Activated B cell treated with CpG ODN at 0.5 μM for 24 hours (primary cell): ENCODE measurements around the gene MOB3A. TPM values are rescaled to one million over a fixed set of nuclear protein-coding genes. Genes with fewer than 3 reads are reported as not detected.

Experiments used
- ATAC-seq: fragments of 200-7000 bp; cut with Tn5 transposase; one replicate; pipeline ENCODE4 v1.10.0; 2021; ENCODE audit warnings: low read depth, mild to moderate bottlenecking, moderate library complexity
- CTCF ChIA-PET: fragments of 350-600 bp; sonication (Branson Sonifier 250); formaldehyde crosslinking; loops from one replicate; lab custom pipeline; 2021; ENCODE audit warnings: antibody characterized with exemption; lab: Charles Lee
- POLR2A ChIA-PET: fragments of 350-600 bp; sonication (Branson Sonifier 250); formaldehyde crosslinking; loops from one replicate; lab custom pipeline; 2021; ENCODE audit warnings: antibody characterized with exemption; lab: Charles Lee
- DNase-seq: peaks from one replicate; pipeline ENCODE4 v3.0.0; 2022
- H3K27ac Mint-ChIP-seq: one replicate; pipeline ENCODE4 v1.8.0; 2020; ENCODE audit warnings: mixed read lengths
- H3K27me3 Mint-ChIP-seq: one replicate; pipeline ENCODE4 v1.8.0; 2021; ENCODE audit warnings: mixed read lengths
- H3K36me3 Mint-ChIP-seq: one replicate; pipeline ENCODE4 v1.8.0; 2021; ENCODE audit warnings: low read depth, mixed read lengths
- H3K4me1 Mint-ChIP-seq: one replicate; pipeline ENCODE4 v1.8.0; 2021; ENCODE audit warnings: mixed read lengths
- H3K4me3 Mint-ChIP-seq: one replicate; pipeline ENCODE4 v1.8.0; 2020; ENCODE audit warnings: mild to moderate bottlenecking, mixed read lengths
- H3K9me3 Mint-ChIP-seq: one replicate; pipeline ENCODE4 v1.8.0; 2020; ENCODE audit warnings: mixed read lengths
- CTCF ChIP-seq: fragments of 200-600 bp; IDR thresholded peaks from one replicate; pipeline ENCODE4 v1.8.0; 2022; ENCODE audit warnings: antibody characterized with exemption, mild to moderate bottlenecking
- intact Hi-C: fragments of 100-400 bp; cut with micrococcal nuclease; formaldehyde crosslinking; loops from one replicate; pipeline ENCODE4 v1.15.1; 2024
- total RNA-seq: library from RNA; stranded (reverse); gene quantifications from 2 replicates; pipeline ENCODE4 v1.2.3, GENCODE V29; 2022

The MOB3A gene
- 179 and 189 TPM in 2 replicates for total RNA-seq

- CTCF ChIA-PET: interaction anchor here (0.8 to 2.8 kb wide), 6 partner anchors 8 to 166 kb away, joined by 3 to 12 read pairs (median 4); no protein-coding TSS in a partner anchor
- ATAC-seq (peak; percentile 36), DNase-seq (no peak)
- TF ChIP-seq CTCF: no peak
- Mint-ChIP-seq H3K27ac (peak within 1 kb of the TSS; percentile 95), H3K36me3 (peaks cover 49% of the 10 kb centered on the region), H3K4me1 (peaks cover 43% of the 10 kb centered on the region), H3K9me3 (no peaks in the 10 kb centered on the region), H3K4me3 (peak within 1 kb of the TSS; percentile 93), H3K27me3 (no peaks in the 10 kb centered on the region)
- intact Hi-C loops: loop anchor here (1.0 to 10.0 kb wide), 12 partner anchors 9 to 331 kb away; partner anchors contain the start of genes ADAT3, AP3D1, MKNK2 and SCAMP4
- POLR2A ChIA-PET: interaction anchor here (0.5 to 36.0 kb wide), 8 partner anchors 37 to 526 kb away, joined by 3 to 2723 read pairs (median 6); partner anchors contain the start of genes BTBD2 and MKNK2
Observed at GRCh38 chr19:2096034-2096479, at the start of gene MOB3A. MOB3A (minus strand) TSS chr19:2096326; CDS start chr19:2078560, 17,766 bp downstream.

GRCh38 chr19:2145831-2146241, 49.7 kb upstream of the MOB3A start:
- TF ChIP-seq CTCF: no peak
- peaks cover 50% of the 10 kb centered on the region for H3K4me1 Mint-ChIP-seq
- no peaks in the 10 kb centered on the region for H3K9me3 Mint-ChIP-seq
- POLR2A ChIA-PET: interaction anchor here (0.6 to 0.7 kb wide), 2 partner anchors 62 to 294 kb away, joined by 3 to 13 read pairs; no protein-coding TSS in a partner anchor
- no peak overlapping the region for H3K4me3 Mint-ChIP-seq
- H3K27ac Mint-ChIP-seq: no peak overlapping the region
- peaks cover 17% of the 10 kb centered on the region for H3K36me3 Mint-ChIP-seq
- CTCF ChIA-PET: no interaction called here
- intact Hi-C loops: no loop called here
- ATAC-seq (no peak), DNase-seq (no peak)
- H3K27me3 Mint-ChIP-seq: no peaks in the 10 kb centered on the region

- Mint-ChIP-seq H3K36me3 (peaks cover 24% of the 10 kb centered on the region), H3K27me3 (no peaks in the 10 kb centered on the region), H3K4me3 (no peak overlapping the region), H3K4me1 (peaks cover 38% of the 10 kb centered on the region), H3K27ac (no peak overlapping the region), H3K9me3 (no peaks in the 10 kb centered on the region)
- DNase-seq: no peak
- ATAC-seq: no peak
- CTCF ChIA-PET: no interaction called here
- POLR2A ChIA-PET: no interaction called here
- intact Hi-C loops: no loop called here
- TF ChIP-seq CTCF: no peak
Observed at GRCh38 chr19:2144190-2144589, 48.1 kb upstream of the MOB3A start.

GRCh38 chr19:2142173-2142829, 46.2 kb upstream of the MOB3A start:
- Mint-ChIP-seq H3K4me1 (peaks cover 25% of the 10 kb centered on the region), H3K36me3 (peaks cover 39% of the 10 kb centered on the region), H3K27ac (no peak overlapping the region), H3K27me3 (no peaks in the 10 kb centered on the region), H3K9me3 (no peaks in the 10 kb centered on the region), H3K4me3 (no peak overlapping the region)
- intact Hi-C loops: no loop called here
- DNase-seq: no peak
- no peak for TF ChIP-seq CTCF
- POLR2A ChIA-PET: interaction anchor here (0.7 kb wide), 1 partner anchor 375 kb away, joined by 7 read pairs; no protein-coding TSS in a partner anchor
- no peak for ATAC-seq
- CTCF ChIA-PET: no interaction called here

GRCh38 chr19:2140138-2140569, 44.0 kb upstream of the MOB3A start:
- intact Hi-C loops: no loop called here
- no peak for TF ChIP-seq CTCF
- H3K4me3 Mint-ChIP-seq: no peak overlapping the region
- H3K9me3 Mint-ChIP-seq: no peaks in the 10 kb centered on the region
- no peaks in the 10 kb centered on the region for H3K27me3 Mint-ChIP-seq
- ChIA-PET CTCF (no interaction called here), POLR2A (interaction anchor here (0.6 kb wide), 1 partner anchor 63 kb away, joined by 5 read pairs; no protein-coding TSS in a partner anchor)
- ATAC-seq (no peak), DNase-seq (no peak)
- peaks cover 52% of the 10 kb centered on the region for H3K36me3 Mint-ChIP-seq
- H3K27ac Mint-ChIP-seq: no peak overlapping the region
- H3K4me1 Mint-ChIP-seq: peaks cover 20% of the 10 kb centered on the region
